Hepatocyte (in vitro differentiated cells): ENCODE measurements around the gene HIVEP1.

Experiments
- CTCF ChIP-seq: fragments of 200-600 bp; sonication (generic); IDR thresholded peaks from 2 replicates; pipeline ENCODE4 v1.5.1; 2016; ENCODE audit warnings: antibody characterized with exemption, mild to moderate bottlenecking; ENCODE audit not compliant: poor library complexity
- EZH2phosphoT487 ChIP-seq: fragments of 200-600 bp; sonication (generic); IDR thresholded peaks from one replicate; pipeline ENCODE4 v1.6.1; 2018; ENCODE audit warnings: antibody characterized with exemption, mild to moderate bottlenecking, low read depth, moderate library complexity; ENCODE audit not compliant: unreplicated experiment, severe bottlenecking

DNA sequence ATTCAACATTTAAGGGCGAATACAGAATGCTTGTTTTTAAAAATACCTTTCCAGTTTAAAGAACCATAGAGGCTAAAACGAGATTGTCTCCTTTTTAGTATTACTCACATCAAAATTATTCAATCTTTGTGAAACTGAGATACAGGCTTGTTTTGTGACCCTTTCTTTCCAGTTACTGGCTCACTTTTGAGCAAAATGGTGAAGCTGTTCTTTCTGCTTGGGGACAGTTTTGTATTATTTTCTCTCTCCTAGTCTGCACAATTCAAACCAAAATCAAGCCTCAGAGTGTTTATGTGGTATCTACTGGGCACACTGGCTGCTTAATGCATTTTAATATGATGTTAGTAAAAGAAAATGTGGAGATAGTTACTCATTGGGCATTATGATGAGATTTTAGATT is 36.5 kb downstream of the HIVEP1 start:
- no peak for TF ChIP-seq CTCF
- no peak for TF ChIP-seq EZH2phosphoT487
